NCI-H774 (cell line): Measurements from ENCODE around the gene RANBP10.
"Not testable (repeated sequence)": the region's sequence is repeated elsewhere in the genome, so short reads cannot be mapped to it uniquely, and the experiment has no call there.

ENCODE experiments used
- DNase-seq: peaks from one replicate; lab custom pipeline; 2025; lab: John Stamatoyannopoulos, UW

The RANBP10 gene

GRCh38 chr16:67806428-67807147, at the start of gene RANBP10, which contains the start of gene TSNAXIP1:
RANBP10 (minus strand) TSS chr16:67806560; CDS start chr16:67806536, 24 bp downstream.
TSNAXIP1 (plus strand) TSS chr16:67806889; CDS start chr16:67807150, 261 bp downstream.
- peak; percentile 89 for DNase-seq

GRCh38 chr16:67855789-67856188, 49.4 kb upstream of the RANBP10 start:
- no peak for DNase-seq

- no peak for DNase-seq
These were observed 47.3 kb upstream of the RANBP10 start for GRCh38 chr16:67853670-67854069.

- DNase-seq, result no peak
These were observed 41.8 kb upstream of the RANBP10 start for GRCh38 chr16:67848118-67848517.

GRCh38 chr16:67847064-67847861, 40.9 kb upstream of the RANBP10 start, which contains the start of gene CENPT:
CENPT (minus strand) TSS chr16:67847693; CDS start chr16:67833859, 13,834 bp downstream.
- no peak for DNase-seq

GRCh38 chr16:67846320-67847063, 40.1 kb upstream of the RANBP10 start, which contains the start of gene NUTF2:
NUTF2 (plus strand) TSS chr16:67846933; CDS start chr16:67865131, 18,198 bp downstream.
- peak; percentile 78 for DNase-seq

- no peak for DNase-seq
These were observed 39.6 kb upstream of the RANBP10 start for GRCh38 chr16:67846063-67846319.

- no peak for DNase-seq
These were observed 39.1 kb upstream of the RANBP10 start for GRCh38 chr16:67845291-67846062.

- no peak for DNase-seq
These were observed 38.1 kb upstream of the RANBP10 start for GRCh38 chr16:67844497-67844896.

- DNase-seq, result no peak
These were observed 37.0 kb upstream of the RANBP10 start for GRCh38 chr16:67843343-67843765.

- no peak for DNase-seq
These were observed 36.4 kb upstream of the RANBP10 start for GRCh38 chr16:67842509-67843342.

- peak; percentile 83 for DNase-seq
These were observed 35.6 kb upstream of the RANBP10 start, which contains the start of gene THAP11 for GRCh38 chr16:67841816-67842508. THAP11 (plus strand) TSS chr16:67842320; CDS start chr16:67842555, 235 bp downstream.

- no peak for DNase-seq
These were observed 34.9 kb upstream of the RANBP10 start for GRCh38 chr16:67841198-67841815.

GRCh38 chr16:67837811-67838210, 31.5 kb upstream of the RANBP10 start:
- DNase-seq, result no peak

GRCh38 chr16:67837190-67837589, 30.8 kb upstream of the RANBP10 start:
- not testable (repeated sequence) for DNase-seq

GRCh38 chr16:67834242-67834614, 27.9 kb upstream of the RANBP10 start:
- no peak for DNase-seq

GRCh38 chr16:67833415-67834241, 27.3 kb upstream of the RANBP10 start:
- peak; percentile 67 for DNase-seq

GRCh38 chr16:67833030-67833414, 26.7 kb upstream of the RANBP10 start:
- no peak for DNase-seq

GRCh38 chr16:67828651-67829050, 22.3 kb upstream of the RANBP10 start:
- DNase-seq, result no peak
